DMS153 treated with DMSO at 0.1 percent for 48 hours (cell line): ENCODE data around the gene KIAA0040.
"Not testable (repeated sequence)": the region's sequence is repeated elsewhere in the genome, so short reads cannot be mapped to it uniquely, and the experiment has no call there.

Experiments
- DNase-seq: peaks from one replicate; lab custom pipeline; 2025; ENCODE audit not compliant: unreplicated experiment; lab: John Stamatoyannopoulos, UW

The KIAA0040 gene

DNA sequence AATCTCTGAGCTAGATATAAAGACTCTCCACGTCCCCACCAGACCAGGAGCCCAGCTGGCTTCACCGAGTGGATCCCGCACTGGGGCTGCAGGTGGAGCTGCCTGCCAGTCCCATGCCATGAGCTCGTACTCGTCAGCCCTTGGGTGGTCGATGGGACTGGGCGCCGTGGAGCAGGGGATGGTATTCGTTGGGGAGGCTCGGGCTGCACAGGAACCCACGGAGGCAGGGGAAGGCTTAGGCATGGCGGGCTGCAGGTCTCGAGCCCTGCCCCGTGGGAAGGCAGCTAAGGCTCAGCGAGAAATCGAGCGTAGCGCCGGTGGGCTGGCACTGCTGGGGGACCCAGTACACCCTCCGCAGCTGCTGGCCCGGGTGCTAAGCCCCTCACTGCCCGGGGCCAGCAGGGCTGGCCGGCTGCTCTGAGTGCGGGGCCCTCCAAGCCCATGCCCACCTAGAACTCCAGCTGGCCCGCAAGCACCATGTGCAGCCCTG is 84.2 kb downstream of the KIAA0040 start:
- not testable (repeated sequence) for DNase-seq
